ENCODE results near the gene CFAP54.

CFAP54 gene

GRCh38 chr12:96520767-96521166 lies 31.4 kb downstream of the CFAP54 start:
- no peak for TF ChIP-seq CTCF (IDR thresholded peaks at IDR 0.05; ENCODE audit: extremely low read depth, missing control alignments)
- DNase-seq (ENCODE audit: low spot score) = no peak

GRCh38 chr12:96521895-96522682 lies 32.7 kb downstream of the CFAP54 start:
- DNase-seq (ENCODE audit: low spot score) = no peak
- TF ChIP-seq CTCF (IDR thresholded peaks at IDR 0.05; ENCODE audit: extremely low read depth, missing control alignments) = no peak

GRCh38 chr12:96522690-96523089 lies 33.3 kb downstream of the CFAP54 start:
- no peak for DNase-seq (ENCODE audit: low spot score)
- TF ChIP-seq CTCF (IDR thresholded peaks at IDR 0.05; ENCODE audit: extremely low read depth, missing control alignments) = no peak

- no peak for TF ChIP-seq CTCF (IDR thresholded peaks at IDR 0.05; ENCODE audit: extremely low read depth, missing control alignments)
These were observed 36.7 kb downstream of the CFAP54 start for GRCh38 chr12:96526110-96526509.

GRCh38 chr12:96529912-96530311 lies 40.5 kb downstream of the CFAP54 start:
- no peak for TF ChIP-seq CTCF (IDR thresholded peaks at IDR 0.05; ENCODE audit: extremely low read depth, missing control alignments)
- no peak for DNase-seq (ENCODE audit: low spot score)

More at GRCh38 chr12:96526110-96526509, 36.7 kb downstream of the CFAP54 start:
- DNase-seq (ENCODE audit: low spot score) = no peak

GRCh38 chr12:96534339-96534738 lies 45.0 kb downstream of the CFAP54 start:
- DNase-seq (ENCODE audit: low spot score) = no peak
- TF ChIP-seq CTCF (IDR thresholded peaks at IDR 0.05; ENCODE audit: extremely low read depth, missing control alignments) = no peak

GRCh38 chr12:96548384-96548783 lies 59.0 kb downstream of the CFAP54 start:
- no peak for TF ChIP-seq CTCF (IDR thresholded peaks at IDR 0.05; ENCODE audit: extremely low read depth, missing control alignments)
- no peak for DNase-seq (ENCODE audit: low spot score)

Measured in GM20000 (cell line).